A549 (cell line): ENCODE measurements around the gene ITGB2. TPM values are rescaled to one million over a fixed set of nuclear protein-coding genes. Genes with fewer than 3 reads are reported as not detected.

ENCODE experiments used
- ATAC-seq, 2 experiments: fragments of 200-7000 bp in 1 of 2; fragments of >200 bp in 1 of 2; cut with Nextera tagmentation in 1 of 2; cut with Tn5 transposase in 1 of 2; 3 replicates each; pipeline versions ENCODE4 v1.8.0 to v1.9.1; 2018 to 2020; ENCODE audit warnings: mild to moderate bottlenecking in 1 of 2, moderate library complexity in 1 of 2
- CTCF ChIA-PET: fragments of 300-600 bp; sonication (Branson Sonifier 250); formaldehyde crosslinking; extraction: SDS; loops from one replicate; lab custom pipeline; 2021; ENCODE audit warnings: antibody characterized with exemption, inconsistent platforms; lab: Yijun Ruan, JAX
- POLR2A ChIA-PET: fragments of 350-600 bp; formaldehyde crosslinking; extraction: SDS; loops from one replicate; lab custom pipeline; 2021; ENCODE audit warnings: antibody characterized with exemption, inconsistent platforms; lab: Yijun Ruan, JAX
- DNase-seq, 2 experiments: peaks; one replicate each; pipeline versions ENCODE4 v3.0.0 to v3.0.0-alpha.2; 2011 to 2016; ENCODE audit warnings: low read depth in 1 of 2, low spot score in 1 of 2
- FAIRE-seq: peaks from 2 replicates; lab custom pipeline; 2011; peaks lifted over from hg19 to GRCh38; lab: Jason Lieb, UNC
- H3K27ac ChIP-seq, 2 experiments: fragments of >200 bp; sonication (Bioruptor Twin); formaldehyde crosslinking; 3 replicates each; pipeline ENCODE4 v1.5.1; 2016 to 2017
- H3K4me1 ChIP-seq: fragments of >200 bp; sonication (Bioruptor Twin); formaldehyde crosslinking; 3 replicates; pipeline ENCODE4 v1.6.1; 2016
- H3K4me2 ChIP-seq: fragments of >200 bp; sonication (Bioruptor Twin); formaldehyde crosslinking; 3 replicates; pipeline ENCODE4 v1.6.1; 2016
- H3K4me3 ChIP-seq: fragments of >200 bp; sonication (Bioruptor Twin); formaldehyde crosslinking; 3 replicates; pipeline ENCODE4 v1.5.1; 2016
- H3K9me3 ChIP-seq: fragments of >200 bp; sonication (Bioruptor Twin); formaldehyde crosslinking; 3 replicates; pipeline ENCODE4 v1.6.1; 2016
- BHLHE40 ChIP-seq: IDR thresholded peaks from 2 replicates; pipeline ENCODE4 v1.6.1; 2012; ENCODE audit warnings: low read depth, low read length, inconsistent platforms
- CBX2 ChIP-seq: fragments of 200-600 bp; sonication (generic); IDR thresholded peaks from 2 replicates; pipeline ENCODE4 v1.6.1; 2016; ENCODE audit warnings: low read depth, mild to moderate bottlenecking, borderline replicate concordance
- FOSB ChIP-seq: fragments of 250-450 bp; sonication (Bioruptor Pico); IDR thresholded peaks from 2 replicates; pipeline ENCODE4 v1.5.0; 2020; ENCODE audit warnings: mild to moderate bottlenecking, moderate library complexity
- FOXS1 ChIP-seq: fragments of 250-450 bp; sonication (Bioruptor Pico); IDR thresholded peaks from 2 replicates; pipeline ENCODE4 v1.5.0; 2020; ENCODE audit warnings: mild to moderate bottlenecking, moderate library complexity
- GATA3 ChIP-seq: IDR thresholded peaks from 2 replicates; pipeline ENCODE4 v1.6.1; 2012; ENCODE audit warnings: borderline replicate concordance
- HDAC2 ChIP-seq: fragments of 200-600 bp; sonication (generic); IDR thresholded peaks from 2 replicates; pipeline ENCODE4 v1.6.1; 2016
- KDM1A ChIP-seq: fragments of 200-600 bp; sonication (generic); IDR thresholded peaks from 2 replicates; pipeline ENCODE4 v1.6.1; 2016; ENCODE audit warnings: low read depth, mild to moderate bottlenecking
- KDM5A ChIP-seq: fragments of 200-600 bp; sonication (generic); IDR thresholded peaks from 2 replicates; pipeline ENCODE4 v1.6.1; 2016; ENCODE audit warnings: antibody characterized with exemption, mild to moderate bottlenecking
- PHF8 ChIP-seq: fragments of 200-600 bp; sonication (generic); IDR thresholded peaks from 2 replicates; pipeline ENCODE4 v1.6.1; 2016; ENCODE audit warnings: low read depth, mild to moderate bottlenecking, antibody characterized with exemption, moderate library complexity, borderline replicate concordance
- POLR2A ChIP-seq: IDR thresholded peaks from 2 replicates; pipeline ENCODE4 v1.6.1; 2012; ENCODE audit warnings: mild to moderate bottlenecking, low read length
- TFCP2L1 ChIP-seq: fragments of 250-450 bp; sonication (Bioruptor Pico); IDR thresholded peaks from 2 replicates; pipeline ENCODE4 v1.5.0; 2021; ENCODE audit warnings: mild to moderate bottlenecking
- ZFP36 ChIP-seq: fragments of 450-650 bp; IDR thresholded peaks from 2 replicates; pipeline ENCODE4 v1.6.1; 2014; ENCODE audit warnings: borderline replicate concordance; ENCODE audit not compliant: partially characterized antibody
- WGBS: methylation state at CpG from one replicate; pipeline ENCODE4 v1.1.6; 2017; ENCODE audit errors: missing lambda C conversion rate; 5-methylcytosine and 5-hydroxymethylcytosine counted together
- polyA plus RNA-seq, 4 experiments: library from polyadenylated mRNA; depleted of rRNA in 3 of 4; stranded (reverse); fragments of >200 nt; fragmentation: RNase III in 1 of 4; extraction: RNeasy Plus Mini Kit Qiagen cat#74134 plus additional on column Dnase treatment in 1 of 4; gene quantifications; 2 replicates in 3 of 4; 3 replicates in 1 of 4; pipeline ENCODE4 v1.2.3, GENCODE V29; 2011 to 2017
- TF ChIP-seq, protein P1 (sequence below): IDR thresholded peaks from 2 replicates; pipeline ENCODE4 v1.6.1; 2012
- TF ChIP-seq, protein P2 (sequence below): fragments of 450-650 bp; IDR thresholded peaks from 2 replicates; pipeline ENCODE4 v1.6.1; 2014; ENCODE audit warnings: antibody characterized with exemption
- TF ChIP-seq, protein P3 (sequence below): IDR thresholded peaks from 2 replicates; pipeline ENCODE4 v1.6.1; 2012
- TF ChIP-seq, protein P4 (sequence below): fragments of 200-600 bp; sonication (generic); IDR thresholded peaks from 2 replicates; pipeline ENCODE4 v1.6.1; 2016; ENCODE audit warnings: antibody characterized with exemption, mild to moderate bottlenecking, moderate library complexity
- TF ChIP-seq, protein P5 (sequence below): fragments of >200 bp; sonication (Bioruptor Twin); formaldehyde crosslinking; IDR thresholded peaks from 3 replicates; pipeline ENCODE4 v1.6.1; 2016

The ITGB2 gene
- polyA plus RNA-seq, 2 of the 4 experiments (the other 2 are of a cell fraction), result 0.46 to 0.59 TPM

DNA sequence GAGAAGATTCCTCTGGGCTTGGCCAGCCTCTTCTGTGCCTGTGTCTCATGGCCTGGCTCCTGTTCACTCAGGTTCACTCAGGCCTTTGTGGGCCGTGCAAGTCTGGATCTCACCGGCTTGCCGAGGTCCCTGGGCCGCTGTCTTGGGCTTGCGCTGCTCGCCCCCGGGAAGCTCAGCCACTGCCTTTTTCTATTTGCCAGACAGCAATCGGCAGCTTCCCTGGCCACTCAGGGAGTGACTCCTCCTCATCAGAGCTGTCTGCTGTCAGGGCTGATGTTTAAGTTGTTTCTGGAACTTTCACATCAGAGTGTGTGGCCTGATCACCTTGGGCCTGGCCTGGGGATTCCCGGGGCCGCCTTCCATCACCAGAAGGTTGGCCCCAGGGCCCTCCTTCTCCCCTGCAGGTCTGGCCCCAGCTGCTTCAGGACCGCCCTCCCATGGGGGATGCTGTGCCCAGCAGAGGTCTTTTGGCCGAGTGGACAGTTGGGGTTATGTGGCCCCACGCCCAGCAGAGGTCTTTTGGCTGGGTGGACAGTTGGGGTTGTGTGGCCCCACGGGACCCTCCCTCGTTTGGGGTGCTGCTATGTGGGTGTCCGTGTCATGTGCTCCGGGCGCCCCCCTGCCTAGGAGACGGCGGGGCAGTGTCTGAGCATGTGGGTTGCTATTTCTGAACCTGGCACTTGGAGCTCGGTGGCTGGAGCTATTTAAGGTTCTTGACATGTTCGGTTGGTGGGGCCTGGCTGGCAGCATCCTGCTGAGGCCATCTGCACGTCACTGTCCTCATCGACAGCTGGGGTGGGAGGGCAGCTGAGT is 31.6 kb upstream of the ITGB2 start:
- FAIRE-seq (no peak), ATAC-seq (no peak), DNase-seq (no peak)
- Histone ChIP-seq H3K4me2 (no peak overlapping the region), H3K4me3 (no peak overlapping the region), H3K27ac (no peak overlapping the region), H3K4me1 (peaks cover 24% of the 10 kb centered on the region), H3K9me3 (no peaks in the 10 kb centered on the region)
- POLR2A ChIA-PET, result no interaction called here
- 93% methylated on average over 7 of the region's 24 CpGs for WGBS
- CTCF ChIA-PET, result interaction anchor here (0.8 to 14.2 kb wide), 4 partner anchors 11 to 188 kb away, joined by 3 to 224 read pairs (median 84); no protein-coding TSS in a partner anchor
- TF ChIP-seq BHLHE40, result no peak
- no peak for TF ChIP-seq GATA3
- TF ChIP-seq, protein P1, sequence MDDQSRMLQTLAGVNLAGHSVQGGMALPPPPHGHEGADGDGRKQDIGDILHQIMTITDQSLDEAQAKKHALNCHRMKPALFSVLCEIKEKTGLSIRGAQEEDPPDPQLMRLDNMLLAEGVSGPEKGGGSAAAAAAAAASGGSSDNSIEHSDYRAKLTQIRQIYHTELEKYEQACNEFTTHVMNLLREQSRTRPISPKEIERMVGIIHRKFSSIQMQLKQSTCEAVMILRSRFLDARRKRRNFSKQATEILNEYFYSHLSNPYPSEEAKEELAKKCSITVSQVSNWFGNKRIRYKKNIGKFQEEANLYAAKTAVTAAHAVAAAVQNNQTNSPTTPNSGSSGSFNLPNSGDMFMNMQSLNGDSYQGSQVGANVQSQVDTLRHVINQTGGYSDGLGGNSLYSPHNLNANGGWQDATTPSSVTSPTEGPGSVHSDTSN, result no peak
- TF ChIP-seq, protein P2, sequence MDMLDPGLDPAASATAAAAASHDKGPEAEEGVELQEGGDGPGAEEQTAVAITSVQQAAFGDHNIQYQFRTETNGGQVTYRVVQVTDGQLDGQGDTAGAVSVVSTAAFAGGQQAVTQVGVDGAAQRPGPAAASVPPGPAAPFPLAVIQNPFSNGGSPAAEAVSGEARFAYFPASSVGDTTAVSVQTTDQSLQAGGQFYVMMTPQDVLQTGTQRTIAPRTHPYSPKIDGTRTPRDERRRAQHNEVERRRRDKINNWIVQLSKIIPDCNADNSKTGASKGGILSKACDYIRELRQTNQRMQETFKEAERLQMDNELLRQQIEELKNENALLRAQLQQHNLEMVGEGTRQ, result no peak
- no peak for TF ChIP-seq FOSB (CRISPR knock-in tag)
- TF ChIP-seq HDAC2, result no peak

DNA sequence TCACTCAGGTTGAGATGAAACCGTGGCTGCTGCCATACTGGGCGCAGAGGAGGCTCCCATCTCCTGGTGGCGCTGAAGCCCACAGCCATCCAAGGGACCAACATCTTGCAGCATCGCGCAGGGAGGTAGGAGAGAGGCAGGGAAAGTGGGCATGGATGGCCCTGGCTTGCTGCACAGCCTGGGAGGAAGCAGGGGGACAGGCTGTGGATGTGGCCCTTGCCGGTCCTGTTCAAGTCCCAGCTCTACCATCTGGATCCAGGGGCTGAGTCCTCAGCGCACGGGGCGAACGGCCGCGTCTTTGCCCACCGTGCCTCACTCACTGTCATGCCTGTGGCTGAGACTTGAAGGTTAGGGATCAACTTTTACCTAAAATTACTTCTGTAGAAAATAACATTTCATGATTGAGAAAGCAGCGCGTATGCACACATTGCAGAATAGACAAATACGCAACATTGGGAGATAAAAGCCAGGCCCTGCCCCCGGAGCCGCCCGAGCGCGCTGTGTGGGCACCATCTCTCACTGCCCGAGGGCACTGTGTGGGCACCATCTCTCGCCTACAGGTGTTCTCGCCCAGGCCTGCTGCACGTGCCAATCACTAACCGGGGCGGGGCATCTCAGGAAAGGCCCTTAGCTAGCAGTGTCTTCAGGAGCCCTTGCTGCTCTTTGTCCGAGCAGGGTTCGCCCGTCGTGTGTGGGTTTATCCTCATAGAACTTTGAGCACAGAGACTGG is 30.7 kb upstream of the ITGB2 start:
- H3K4me1 ChIP-seq, result peaks cover 34% of the 10 kb centered on the region
- TF ChIP-seq, protein P1, result no peak
- TF ChIP-seq, protein P3, sequence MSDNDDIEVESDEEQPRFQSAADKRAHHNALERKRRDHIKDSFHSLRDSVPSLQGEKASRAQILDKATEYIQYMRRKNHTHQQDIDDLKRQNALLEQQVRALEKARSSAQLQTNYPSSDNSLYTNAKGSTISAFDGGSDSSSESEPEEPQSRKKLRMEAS, result no peak
- no peak for TF ChIP-seq KDM5A
- no peak for TF ChIP-seq TFCP2L1
- TF ChIP-seq, protein P4, sequence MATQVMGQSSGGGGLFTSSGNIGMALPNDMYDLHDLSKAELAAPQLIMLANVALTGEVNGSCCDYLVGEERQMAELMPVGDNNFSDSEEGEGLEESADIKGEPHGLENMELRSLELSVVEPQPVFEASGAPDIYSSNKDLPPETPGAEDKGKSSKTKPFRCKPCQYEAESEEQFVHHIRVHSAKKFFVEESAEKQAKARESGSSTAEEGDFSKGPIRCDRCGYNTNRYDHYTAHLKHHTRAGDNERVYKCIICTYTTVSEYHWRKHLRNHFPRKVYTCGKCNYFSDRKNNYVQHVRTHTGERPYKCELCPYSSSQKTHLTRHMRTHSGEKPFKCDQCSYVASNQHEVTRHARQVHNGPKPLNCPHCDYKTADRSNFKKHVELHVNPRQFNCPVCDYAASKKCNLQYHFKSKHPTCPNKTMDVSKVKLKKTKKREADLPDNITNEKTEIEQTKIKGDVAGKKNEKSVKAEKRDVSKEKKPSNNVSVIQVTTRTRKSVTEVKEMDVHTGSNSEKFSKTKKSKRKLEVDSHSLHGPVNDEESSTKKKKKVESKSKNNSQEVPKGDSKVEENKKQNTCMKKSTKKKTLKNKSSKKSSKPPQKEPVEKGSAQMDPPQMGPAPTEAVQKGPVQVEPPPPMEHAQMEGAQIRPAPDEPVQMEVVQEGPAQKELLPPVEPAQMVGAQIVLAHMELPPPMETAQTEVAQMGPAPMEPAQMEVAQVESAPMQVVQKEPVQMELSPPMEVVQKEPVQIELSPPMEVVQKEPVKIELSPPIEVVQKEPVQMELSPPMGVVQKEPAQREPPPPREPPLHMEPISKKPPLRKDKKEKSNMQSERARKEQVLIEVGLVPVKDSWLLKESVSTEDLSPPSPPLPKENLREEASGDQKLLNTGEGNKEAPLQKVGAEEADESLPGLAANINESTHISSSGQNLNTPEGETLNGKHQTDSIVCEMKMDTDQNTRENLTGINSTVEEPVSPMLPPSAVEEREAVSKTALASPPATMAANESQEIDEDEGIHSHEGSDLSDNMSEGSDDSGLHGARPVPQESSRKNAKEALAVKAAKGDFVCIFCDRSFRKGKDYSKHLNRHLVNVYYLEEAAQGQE, result no peak
- no peak for TF ChIP-seq PHF8
- TF ChIP-seq FOXS1, result no peak
- TF ChIP-seq HDAC2, result no peak
- TF ChIP-seq, protein P5, sequence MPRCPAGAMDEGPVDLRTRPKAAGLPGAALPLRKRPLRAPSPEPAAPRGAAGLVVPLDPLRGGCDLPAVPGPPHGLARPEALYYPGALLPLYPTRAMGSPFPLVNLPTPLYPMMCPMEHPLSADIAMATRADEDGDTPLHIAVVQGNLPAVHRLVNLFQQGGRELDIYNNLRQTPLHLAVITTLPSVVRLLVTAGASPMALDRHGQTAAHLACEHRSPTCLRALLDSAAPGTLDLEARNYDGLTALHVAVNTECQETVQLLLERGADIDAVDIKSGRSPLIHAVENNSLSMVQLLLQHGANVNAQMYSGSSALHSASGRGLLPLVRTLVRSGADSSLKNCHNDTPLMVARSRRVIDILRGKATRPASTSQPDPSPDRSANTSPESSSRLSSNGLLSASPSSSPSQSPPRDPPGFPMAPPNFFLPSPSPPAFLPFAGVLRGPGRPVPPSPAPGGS, result no peak
- TF ChIP-seq ZFP36, result no peak
- no peak for TF ChIP-seq POLR2A
- no peak for TF ChIP-seq KDM1A
- no peak for TF ChIP-seq GATA3
- TF ChIP-seq CBX2, result no peak
- no peak overlapping the region for H3K4me3 ChIP-seq
- no peak overlapping the region for H3K4me2 ChIP-seq
- ATAC-seq (no peak), DNase-seq (no peak), FAIRE-seq (no peak)
- CTCF ChIA-PET, result interaction anchor here (1.9 to 14.2 kb wide), 8 partner anchors 7 to 189 kb away, joined by 6 to 224 read pairs (median 27); no protein-coding TSS in a partner anchor
- no peaks in the 10 kb centered on the region for H3K9me3 ChIP-seq
- POLR2A ChIA-PET, result no interaction called here
- H3K27ac ChIP-seq, result no peak overlapping the region
- 96% methylated on average over 28 of the region's 31 CpGs for WGBS
